Measurements from ENCODE around the gene DENND2A. TPM values are rescaled to one million over a fixed set of nuclear protein-coding genes. Genes with fewer than 3 reads are reported as not detected.

DENND2A gene
- total RNA-seq = 10 to 100 TPM in 1 of 2 donors, 1 to 10 TPM in 1; 9.2 to 10.5 TPM

GRCh38 chr7:140640727-140641523 is at the start of gene DENND2A:
Gene DENND2A, minus strand, starts transcription at chr7:140640813. Its CDS starts 38,416 bp downstream, at chr7:140602397.
- Histone ChIP-seq H3K27me3 (no peaks in the 10 kb centered on the region), H3K4me3 (peak within 1 kb of the TSS; percentile 52 to 73), H3K36me3 (no peaks in the 10 kb centered on the region), H3K27ac (peak within 1 kb of the TSS; percentile 89 to 90), H3K4me1 (peaks cover 0 to 55% of the 10 kb centered on the region in 2 donors), H3K9me3 (no peaks in the 10 kb centered on the region)
- TF ChIP-seq CTCF (IDR thresholded peaks at IDR 0.05) = no peak
- peak; percentile 75 for DNase-seq (ENCODE audit: low spot score)

GRCh38 chr7:140689199-140690152 is 48.9 kb upstream of the DENND2A start:
- no peaks in the 10 kb centered on the region for H3K4me1 ChIP-seq
- H3K27me3 ChIP-seq = no peaks in the 10 kb centered on the region
- no peak for DNase-seq (ENCODE audit: low spot score)
- no peaks in the 10 kb centered on the region for H3K9me3 ChIP-seq
- TF ChIP-seq CTCF (IDR thresholded peaks at IDR 0.05) = no peak
- peaks cover 38% of the 10 kb centered on the region for H3K36me3 ChIP-seq
- no peak overlapping the region for H3K27ac ChIP-seq
- no peak overlapping the region for H3K4me3 ChIP-seq

- DNase-seq (ENCODE audit: low spot score) = peak; percentile 46
- Histone ChIP-seq H3K36me3 (peaks cover 38% of the 10 kb centered on the region), H3K9me3 (no peaks in the 10 kb centered on the region)
Measured at GRCh38 chr7:140688341-140688740, 47.7 kb upstream of the DENND2A start.

GRCh38 chr7:140686921-140687320 is 46.3 kb upstream of the DENND2A start:
- Histone ChIP-seq H3K4me1 (no peaks in the 10 kb centered on the region), H3K4me3 (no peak overlapping the region), H3K27ac (no peak overlapping the region), H3K36me3 (peaks cover 45% of the 10 kb centered on the region), H3K9me3 (no peaks in the 10 kb centered on the region), H3K27me3 (no peaks in the 10 kb centered on the region)
- no peak for DNase-seq (ENCODE audit: low spot score)
- no peak for TF ChIP-seq CTCF (IDR thresholded peaks at IDR 0.05)

More at GRCh38 chr7:140688341-140688740, 47.7 kb upstream of the DENND2A start:
- Histone ChIP-seq H3K4me1 (no peaks in the 10 kb centered on the region), H3K27me3 (no peaks in the 10 kb centered on the region), H3K27ac (no peak overlapping the region), H3K4me3 (no peak overlapping the region)
- TF ChIP-seq CTCF (IDR thresholded peaks at IDR 0.05) = no peak

- peaks cover 40% of the 10 kb centered on the region for H3K36me3 ChIP-seq
- no peak overlapping the region for H3K27ac ChIP-seq
- no peak overlapping the region for H3K4me3 ChIP-seq
- H3K9me3 ChIP-seq = no peaks in the 10 kb centered on the region
- TF ChIP-seq CTCF (IDR thresholded peaks at IDR 0.05) = no peak
- H3K4me1 ChIP-seq = no peaks in the 10 kb centered on the region
- no peaks in the 10 kb centered on the region for H3K27me3 ChIP-seq
- peak; percentile 48 for DNase-seq (ENCODE audit: low spot score)
Measured at GRCh38 chr7:140685407-140686087, 44.9 kb upstream of the DENND2A start.

All from right atrium auricular region (tissue), 2 donors.